SK-N-DZ (cell line): ENCODE data around the gene TSPEAR.
A peak's percentile ranks its signal among the peaks of the same experiment; 100 is the strongest.

Experiments
- DNase-seq: peaks from one replicate; pipeline ENCODE4 v3.0.0-alpha.2; 2015; ENCODE audit warnings: low spot score
- small RNA-seq, 2 experiments: library from RNA; depleted of rRNA; stranded (forward); fragments of <200 nt; gene quantifications; one replicate each; pipeline ENCODE3, GENCODE V24; 2014

TSPEAR gene

DNA sequence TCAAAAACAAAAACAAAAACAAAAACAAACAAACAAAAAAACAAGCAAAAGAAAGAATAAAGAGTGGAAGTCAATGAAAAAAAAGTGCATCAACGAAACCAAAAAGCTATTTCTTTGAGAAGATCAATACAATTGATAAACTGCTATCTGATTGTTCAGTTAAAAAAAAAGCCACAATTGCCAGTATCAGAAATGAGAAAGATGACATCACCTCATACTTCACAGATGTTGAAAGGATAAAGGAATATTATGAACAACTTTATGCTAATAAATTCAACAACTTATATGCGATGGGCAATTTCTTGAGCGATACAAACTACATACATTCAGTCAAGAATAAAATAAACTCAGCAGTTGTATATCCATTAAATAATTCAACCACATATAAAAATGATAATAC is 258.3 kb downstream of the TSPEAR start:
- DNase-seq = no peak

- DNase-seq = no peak
Measured at GRCh38 chr21:44450999-44451398, 260.4 kb downstream of the TSPEAR start.

- DNase-seq = no peak
Measured at GRCh38 chr21:44450402-44450801, 261.0 kb downstream of the TSPEAR start.

DNA sequence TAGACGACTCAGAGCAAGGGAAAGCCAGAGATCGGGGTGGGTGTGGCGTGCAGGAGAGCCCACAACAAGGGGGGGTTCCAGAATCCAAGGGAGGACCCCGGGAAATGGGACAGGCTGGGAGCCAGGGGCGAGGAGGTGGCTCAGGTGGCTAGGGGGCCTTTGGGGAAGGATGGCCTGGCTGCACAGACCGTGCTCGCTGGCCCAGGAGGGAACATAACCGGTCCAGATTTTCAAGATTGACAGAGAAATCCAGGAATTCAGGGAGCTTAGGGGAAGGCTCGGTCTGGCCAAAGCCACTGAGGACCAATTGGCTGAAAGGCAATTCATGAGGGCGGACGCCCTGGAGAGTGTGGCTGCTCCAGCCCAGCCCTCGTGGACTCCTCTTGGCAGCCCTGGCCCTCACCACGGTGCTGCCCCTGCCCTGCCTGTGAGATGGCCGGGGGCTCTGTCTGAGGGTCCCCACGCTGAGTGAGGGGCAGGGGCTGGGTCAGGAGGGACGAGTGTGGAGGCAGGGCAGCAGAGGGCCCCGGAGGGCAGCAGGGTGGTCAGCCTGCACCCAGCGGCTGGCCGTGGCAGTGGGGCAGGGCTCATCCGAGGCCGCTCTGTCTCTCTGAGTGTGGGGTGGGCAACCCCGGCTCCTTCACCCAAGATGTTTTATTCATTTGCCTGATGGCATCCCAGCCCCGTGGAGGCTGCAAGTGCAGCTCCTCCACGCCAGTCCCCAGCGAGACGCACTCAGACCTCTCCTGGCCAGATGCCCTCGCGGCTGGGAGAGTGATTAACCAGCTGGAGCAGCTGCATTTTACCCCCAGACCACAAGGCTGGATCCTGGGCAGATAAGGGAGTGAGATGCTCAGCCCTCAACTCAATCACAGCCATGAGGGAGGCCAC is 261.7 kb downstream of the TSPEAR start:
- DNase-seq = peak; percentile 56

DNA sequence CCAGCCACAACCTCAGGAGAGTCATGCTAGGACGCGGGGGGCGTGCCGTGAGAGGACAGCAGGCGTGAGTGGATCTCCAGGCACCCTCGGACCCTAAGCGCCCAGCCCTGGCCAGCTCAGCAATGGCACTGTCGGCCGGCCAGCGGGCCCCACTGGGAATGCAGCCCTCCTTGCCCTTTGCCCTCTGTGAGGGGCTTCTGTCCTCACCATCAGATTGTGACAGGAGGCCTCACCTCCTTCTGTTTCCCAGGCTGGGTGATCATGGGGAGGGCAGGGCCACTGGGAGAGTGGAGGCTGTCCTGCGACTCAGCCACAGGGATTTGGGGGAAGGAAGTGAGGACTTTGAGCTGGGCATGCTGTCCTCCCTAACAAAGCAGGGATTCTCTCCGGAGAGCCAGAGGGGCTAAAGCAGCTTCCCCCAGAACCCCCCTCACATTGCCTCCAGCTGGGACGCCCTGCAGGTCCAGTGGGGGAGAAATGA is 262.7 kb downstream of the TSPEAR start:
- no peak for DNase-seq

Small RNA genes within 50 kb of the gene (small RNA-seq; reads per million reads assigned to genes)
- gene KRTAP12-6P = 0 reads per million in 2 experiments
